Superior temporal gyrus (tissue), 1 donor: ENCODE data around the gene HOXA11.

Experiments
- DNase-seq: peaks from one replicate; pipeline ENCODE4 v3.0.0-alpha.2; 2016; ENCODE audit errors: extremely low spot score

HOXA11 gene

GRCh38 chr7:27180431-27181420, 4.3 kb downstream of the HOXA11 start:
- no peak for DNase-seq

- DNase-seq = peak; percentile 19
Measured at GRCh38 chr7:27179503-27180430, 5.3 kb downstream of the HOXA11 start.

- DNase-seq = no peak
Measured at GRCh38 chr7:27179030-27179429, 6.0 kb downstream of the HOXA11 start.

GRCh38 chr7:27178366-27178765, 6.7 kb downstream of the HOXA11 start:
- DNase-seq = no peak

- no peak for DNase-seq
Measured at GRCh38 chr7:27177795-27178320, 7.2 kb downstream of the HOXA11 start.

GRCh38 chr7:27176962-27177794, 7.9 kb downstream of the HOXA11 start:
- DNase-seq = no peak

- no peak for DNase-seq
Measured at GRCh38 chr7:27176524-27176845, 8.5 kb downstream of the HOXA11 start.

GRCh38 chr7:27175626-27176523, 9.2 kb downstream of the HOXA11 start:
- DNase-seq = no peak

- DNase-seq = no peak
Measured at GRCh38 chr7:27174874-27175625, 10.0 kb downstream of the HOXA11 start.

GRCh38 chr7:27173956-27174873, 10.8 kb downstream of the HOXA11 start, which contains the start of gene HOXA10:
Gene HOXA10 (minus strand): TSS chr7:27174320. CDS start chr7:27174306, 14 bp downstream.
- no peak for DNase-seq

GRCh38 chr7:27173511-27173955, 11.5 kb downstream of the HOXA11 start:
- no peak for DNase-seq

GRCh38 chr7:27172823-27173510, 12.1 kb downstream of the HOXA11 start:
- DNase-seq = no peak

- DNase-seq = no peak
Measured at GRCh38 chr7:27172315-27172774, 12.7 kb downstream of the HOXA11 start.

- no peak for DNase-seq
Measured at GRCh38 chr7:27171637-27172314, 13.3 kb downstream of the HOXA11 start.

- DNase-seq = no peak
Measured at GRCh38 chr7:27171325-27171636, 13.8 kb downstream of the HOXA11 start.

GRCh38 chr7:27170426-27171324, 14.4 kb downstream of the HOXA11 start:
- no peak for DNase-seq
